Fibroblast of pulmonary artery (primary cell): Measurements from ENCODE around the gene CWH43.
"Not testable (repeated sequence)": the region's sequence is repeated elsewhere in the genome, so short reads cannot be mapped to it uniquely, and the experiment has no call there.

Source experiments
- DNase-seq: peaks from one replicate; pipeline ENCODE4 v3.0.0-alpha.2; 2010; ENCODE audit warnings: low read depth
- H3K4me3 ChIP-seq: replicated peaks from 2 replicates; pipeline ENCODE4 v1.5.1; 2011; ENCODE audit warnings: low read depth, mild to moderate bottlenecking, control low read depth, low read length, moderate library complexity

CWH43 gene

DNA sequence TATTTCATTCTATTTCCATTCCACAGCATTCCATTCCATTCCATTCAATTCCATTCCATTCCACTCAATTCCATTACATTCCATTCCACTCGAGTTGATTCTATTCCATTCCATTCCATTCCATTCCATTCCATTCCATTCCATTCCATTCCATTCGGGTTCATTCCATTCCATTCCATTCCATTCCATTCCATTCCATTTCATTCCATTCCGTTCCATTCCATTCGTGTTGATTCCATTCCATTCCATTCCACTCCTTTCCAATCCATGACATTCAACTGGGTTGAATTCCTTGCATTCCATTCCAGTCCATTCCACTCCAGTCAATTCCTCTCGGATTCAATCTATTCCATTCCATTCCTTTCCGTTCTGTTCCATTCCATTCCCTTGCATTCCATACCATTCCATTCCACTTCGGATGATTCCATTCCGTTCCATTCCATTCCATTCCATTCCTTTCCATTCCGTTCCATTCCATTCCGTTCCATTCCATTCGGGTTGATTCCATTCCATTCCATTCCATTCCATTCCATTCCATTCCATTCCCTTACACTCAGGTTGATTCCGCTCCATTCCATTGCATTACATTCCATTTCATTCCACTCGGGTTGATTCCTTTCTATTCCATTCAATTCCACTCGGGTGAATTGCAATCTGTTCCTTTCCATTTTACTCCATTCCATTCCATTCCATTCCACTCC lies 117.5 kb downstream of the CWH43 start:
- DNase-seq, H3K4me3 ChIP-seq: not testable (repeated sequence)

DNA sequence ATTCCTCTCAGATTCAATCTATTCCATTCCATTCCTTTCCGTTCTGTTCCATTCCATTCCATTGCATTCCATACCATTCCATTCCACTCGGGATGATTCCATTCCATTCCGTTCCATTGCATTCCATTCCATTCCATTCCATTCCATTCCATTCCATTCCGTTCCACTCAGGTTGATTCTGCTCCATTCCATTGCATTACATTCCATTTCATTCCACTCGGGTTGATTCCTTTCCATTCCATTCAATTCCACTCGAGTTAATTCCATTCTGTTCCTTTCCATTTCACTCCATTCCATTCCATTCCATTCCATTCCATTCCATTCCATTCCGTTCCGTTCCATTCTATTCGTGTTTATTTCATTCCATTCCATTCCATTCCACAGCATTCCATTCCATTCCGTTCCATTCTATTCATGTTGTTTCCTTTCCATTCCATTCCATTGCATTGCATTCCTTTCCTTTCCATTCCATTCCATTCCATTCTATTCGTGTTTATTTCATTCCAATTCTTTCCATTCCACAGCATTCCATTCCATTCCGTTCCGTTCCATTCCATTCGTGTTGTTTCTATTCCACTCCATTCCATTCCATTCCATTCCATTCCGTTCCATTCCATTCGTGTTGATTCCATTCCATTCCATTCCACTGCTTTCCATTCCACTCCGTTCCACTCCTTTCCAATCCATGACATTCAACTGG lies 118.3 kb downstream of the CWH43 start:
- not testable (repeated sequence) for H3K4me3 ChIP-seq, DNase-seq

DNA sequence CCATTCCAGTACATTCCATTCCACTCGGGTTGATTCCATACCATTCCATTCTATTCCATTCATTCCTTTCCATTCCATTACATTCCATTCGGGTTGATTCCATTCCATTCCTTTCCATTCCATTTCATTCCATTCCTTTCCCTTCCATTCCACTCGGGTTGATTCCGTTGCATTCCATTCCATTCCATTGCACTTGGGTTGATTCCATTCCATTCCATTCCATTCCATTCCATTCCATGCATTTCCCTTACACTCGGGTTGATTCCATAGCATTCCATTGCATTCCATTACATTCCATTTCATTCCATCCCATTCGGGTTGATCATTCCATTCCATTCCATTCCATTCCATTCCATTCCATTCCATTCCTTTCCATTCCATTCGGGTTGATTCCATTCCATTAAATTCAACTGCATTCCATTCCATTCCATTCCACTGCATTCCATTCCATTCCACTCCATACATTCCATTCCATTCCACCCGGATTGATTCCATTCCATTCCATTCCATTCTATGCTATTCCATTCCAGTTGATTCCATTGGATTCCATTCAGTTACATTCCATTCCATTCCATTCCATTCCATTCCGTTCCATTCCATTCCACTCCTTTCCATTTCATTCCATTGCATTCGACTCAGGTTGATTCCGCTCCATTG lies 119.3 kb downstream of the CWH43 start:
- not testable (repeated sequence) for H3K4me3 ChIP-seq, DNase-seq

DNA sequence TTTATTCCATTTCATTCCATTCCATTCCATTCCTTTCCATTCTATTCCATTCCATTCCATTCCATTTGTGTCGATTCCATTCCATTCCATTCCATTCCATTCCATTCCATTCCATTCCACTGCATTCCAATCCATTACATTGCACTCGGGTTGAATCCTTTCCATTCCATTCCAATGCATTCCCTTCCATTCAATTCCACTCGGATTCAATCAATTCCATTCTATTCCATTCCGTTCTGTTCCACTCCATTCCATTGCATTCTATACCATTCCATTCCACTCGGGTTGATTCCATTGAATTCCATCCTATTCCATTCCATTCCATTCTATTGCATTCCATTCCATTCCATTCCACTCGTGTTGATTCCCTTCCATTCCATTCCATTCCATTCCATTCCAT lies 121.2 kb downstream of the CWH43 start:
- DNase-seq = peak; percentile 48

DNA sequence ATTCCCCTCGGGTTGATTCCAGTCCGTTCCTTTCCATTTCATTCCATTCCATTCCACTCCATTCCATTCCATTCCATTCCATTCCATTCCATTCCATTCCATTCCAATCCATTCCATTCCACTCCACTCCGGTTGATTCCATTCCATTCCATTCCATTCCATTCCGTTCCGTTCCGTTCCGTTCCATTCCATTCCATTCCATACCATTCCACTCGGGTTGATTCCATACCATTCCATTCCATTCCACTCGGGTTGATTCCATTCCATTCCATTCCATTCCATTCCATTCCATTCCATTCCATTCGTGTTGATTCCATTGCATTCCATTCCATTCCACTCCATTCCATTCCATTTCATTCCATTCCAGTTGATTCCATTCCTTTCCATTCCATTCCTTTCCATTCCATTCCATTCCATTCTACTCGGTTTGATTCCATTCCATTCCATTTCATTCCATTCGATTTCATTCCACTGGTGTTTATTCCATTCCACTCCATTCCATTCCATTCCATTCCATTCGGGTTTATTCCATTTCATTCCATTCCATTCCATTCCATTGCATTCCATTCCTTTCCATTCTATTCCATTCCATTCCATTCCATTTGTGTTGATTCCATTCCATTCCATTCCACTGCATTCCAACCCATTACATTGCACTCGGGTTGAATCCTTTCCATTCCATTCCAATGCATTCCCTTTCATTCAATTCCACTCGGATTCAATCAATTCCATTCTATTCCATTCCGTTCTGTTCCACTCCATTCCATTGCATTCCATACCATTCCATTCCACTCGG lies 122.3 kb downstream of the CWH43 start:
- DNase-seq, H3K4me3 ChIP-seq: not testable (repeated sequence)

More for the DNA sequence above, 121.2 kb downstream of the CWH43 start:
- H3K4me3 ChIP-seq = not testable (repeated sequence)

DNA sequence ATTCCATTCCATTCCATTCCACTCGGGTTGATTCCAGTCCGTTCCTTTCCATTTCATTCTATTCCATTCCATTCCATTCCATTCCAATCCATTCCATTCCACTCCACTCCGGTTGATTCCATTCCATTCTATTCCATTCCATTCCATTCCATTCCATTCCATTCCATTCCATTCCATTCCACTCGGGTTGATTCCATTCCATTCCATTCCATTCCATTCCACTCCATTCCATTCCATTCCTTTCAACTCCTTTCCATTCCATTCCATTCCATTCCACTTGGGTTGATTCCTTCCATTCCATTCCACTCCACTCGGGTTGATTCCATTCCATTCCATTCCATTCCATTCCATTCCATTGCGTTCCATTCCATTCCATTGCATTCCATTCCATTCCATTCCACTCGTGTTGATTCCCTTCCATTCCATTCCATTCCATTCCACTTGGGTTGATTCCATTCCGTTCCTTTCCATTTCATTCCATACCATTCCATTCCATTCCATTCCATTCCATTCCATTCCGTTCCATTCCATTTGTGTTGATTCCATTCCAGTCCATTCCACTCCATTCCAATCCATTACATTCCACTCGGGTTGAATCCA lies 123.6 kb downstream of the CWH43 start:
- DNase-seq, H3K4me3 ChIP-seq: not testable (repeated sequence)

DNA sequence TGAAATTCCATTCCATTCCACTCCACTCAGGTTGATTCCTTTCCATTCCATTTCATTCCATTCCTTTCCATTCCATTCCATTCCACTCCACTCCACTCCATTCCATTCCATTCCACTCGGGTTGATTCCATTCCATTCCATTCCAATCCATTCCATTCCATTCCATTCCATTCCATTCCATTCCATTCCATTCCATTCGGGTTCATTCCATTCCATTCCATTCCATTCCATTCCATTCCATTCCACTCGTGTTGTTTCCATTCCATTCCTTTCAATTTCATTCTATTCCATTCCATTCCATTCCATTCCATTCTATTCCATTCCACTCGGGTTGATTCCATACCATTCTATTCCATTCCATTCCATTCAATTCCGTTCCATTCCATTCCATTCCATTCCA lies 124.5 kb downstream of the CWH43 start:
- DNase-seq, H3K4me3 ChIP-seq: not testable (repeated sequence)
